ENCODE data around the gene NPAS2. TPM values are rescaled to one million over a fixed set of nuclear protein-coding genes. Genes with fewer than 3 reads are reported as not detected.

The NPAS2 gene
- total RNA-seq, 1 donor from 2014 or later = 39.4 TPM

- no peak overlapping the region for H3K4me3 ChIP-seq
- no peak overlapping the region for H3K4me3 Mint-ChIP-seq
- no peaks in the 10 kb centered on the region for H3K36me3 Mint-ChIP-seq
- H2AFZ ChIP-seq (replicated peaks) = no peak overlapping the region
- no peak overlapping the region for H3K27ac ChIP-seq
- H3F3A ChIP-seq (ENCODE audit: low read depth) = no peaks in the 10 kb centered on the region
- no peak overlapping the region for H3K4me2 ChIP-seq
- peaks cover 4% of the 10 kb centered on the region for H3K4me1 Mint-ChIP-seq
- no peaks in the 10 kb centered on the region for H3K36me3 ChIP-seq
- H3K9me3 Mint-ChIP-seq = no peaks in the 10 kb centered on the region
- no peak overlapping the region for H3K9ac ChIP-seq
- H3K27ac Mint-ChIP-seq = peak overlapping the region; percentile 46
- no peaks in the 10 kb centered on the region for H3K27me3 ChIP-seq
- peaks cover 6% of the 10 kb centered on the region for H3K27me3 Mint-ChIP-seq (ENCODE audit: insufficient read depth, low read depth)
- no peaks in the 10 kb centered on the region for H3K4me1 ChIP-seq
- H3K9me3 ChIP-seq (ENCODE audit: low read depth) = no peaks in the 10 kb centered on the region
- no peaks in the 10 kb centered on the region for H4K20me1 ChIP-seq (ENCODE audit: low read depth)
- DNase-seq (ENCODE audit: low spot score) = no peak
- TF ChIP-seq EZH2phosphoT487 (IDR thresholded peaks at IDR 0.05) (no peak), EZH2 (IDR thresholded peaks at IDR 0.05) (no peak), CTCF (IDR thresholded peaks at IDR 0.05) (no peak)
- no peaks in the 10 kb centered on the region for H3K79me2 ChIP-seq (ENCODE audit: low read depth)
Measured at GRCh38 chr2:100938031-100939026, 118.4 kb downstream of the NPAS2 start.

- Histone ChIP-seq H3K27me3 (no peaks in the 10 kb centered on the region), H3K36me3 (no peaks in the 10 kb centered on the region), H3K79me2 (ENCODE audit: low read depth) (no peaks in the 10 kb centered on the region), H2AFZ (replicated peaks) (no peak overlapping the region), H3K9ac (no peak overlapping the region), H3F3A (ENCODE audit: low read depth) (no peaks in the 10 kb centered on the region), H3K4me1 (no peaks in the 10 kb centered on the region), H3K4me3 (no peak overlapping the region), H4K20me1 (ENCODE audit: low read depth) (no peaks in the 10 kb centered on the region), H3K27ac (no peak overlapping the region), H3K9me3 (ENCODE audit: low read depth) (no peaks in the 10 kb centered on the region), H3K4me2 (no peak overlapping the region)
- Mint-ChIP-seq H3K27ac (no peak overlapping the region), H3K4me3 (no peak overlapping the region), H3K27me3 (ENCODE audit: insufficient read depth, low read depth) (peaks cover 6% of the 10 kb centered on the region), H3K9me3 (no peaks in the 10 kb centered on the region), H3K36me3 (no peaks in the 10 kb centered on the region), H3K4me1 (peaks cover 4% of the 10 kb centered on the region)
- TF ChIP-seq EZH2 (IDR thresholded peaks at IDR 0.05) = no peak
- TF ChIP-seq CTCF (IDR thresholded peaks at IDR 0.05) = no peak
- TF ChIP-seq EZH2phosphoT487 (IDR thresholded peaks at IDR 0.05) = no peak
- DNase-seq (ENCODE audit: low spot score) = no peak
Measured at GRCh38 chr2:100939445-100939844, 119.5 kb downstream of the NPAS2 start.

GRCh38 chr2:100940240-100940639 is 120.3 kb downstream of the NPAS2 start:
- H3K36me3 Mint-ChIP-seq = no peaks in the 10 kb centered on the region
- Histone ChIP-seq H3K9me3 (ENCODE audit: low read depth) (no peaks in the 10 kb centered on the region), H2AFZ (replicated peaks) (no peak overlapping the region), H3K9ac (no peak overlapping the region), H3K79me2 (ENCODE audit: low read depth) (no peaks in the 10 kb centered on the region), H3F3A (ENCODE audit: low read depth) (no peaks in the 10 kb centered on the region), H3K36me3 (no peaks in the 10 kb centered on the region), H3K27ac (no peak overlapping the region), H3K4me2 (no peak overlapping the region), H3K4me1 (no peaks in the 10 kb centered on the region), H4K20me1 (ENCODE audit: low read depth) (no peaks in the 10 kb centered on the region), H3K27me3 (no peaks in the 10 kb centered on the region), H3K4me3 (no peak overlapping the region)
- no peaks in the 10 kb centered on the region for H3K9me3 Mint-ChIP-seq
- H3K27me3 Mint-ChIP-seq (ENCODE audit: insufficient read depth, low read depth) = peaks cover 6% of the 10 kb centered on the region
- no peak for DNase-seq (ENCODE audit: low spot score)
- peaks cover 4% of the 10 kb centered on the region for H3K4me1 Mint-ChIP-seq
- H3K27ac Mint-ChIP-seq = no peak overlapping the region
- TF ChIP-seq CTCF (IDR thresholded peaks at IDR 0.05) = no peak
- TF ChIP-seq EZH2phosphoT487 (IDR thresholded peaks at IDR 0.05) = no peak
- TF ChIP-seq EZH2 (IDR thresholded peaks at IDR 0.05) = no peak
- no peak overlapping the region for H3K4me3 Mint-ChIP-seq
